HG03565 (cell line): ENCODE measurements around the gene ZNF280D.

Source experiments
- ATAC-seq: cut with Tn5 transposase; IDR thresholded peaks from one replicate; pipeline ENCODE4 v1.9.1; 2021; ENCODE audit warnings: mild to moderate bottlenecking, moderate library complexity; ENCODE audit not compliant: unreplicated experiment

The ZNF280D gene

GRCh38 chr15:56754772-56755370, 21.6 kb upstream of the ZNF280D start:
- ATAC-seq: no peak

GRCh38 chr15:56752986-56753385, 19.7 kb upstream of the ZNF280D start:
- ATAC-seq: no peak

- ATAC-seq: no peak
These were observed 16.7 kb upstream of the ZNF280D start for GRCh38 chr15:56749982-56750381.

- ATAC-seq: no peak
These were observed 11.7 kb upstream of the ZNF280D start for GRCh38 chr15:56744701-56745683.

GRCh38 chr15:56741541-56741940, 8.2 kb upstream of the ZNF280D start:
- no peak for ATAC-seq

GRCh38 chr15:56739964-56740640, 6.8 kb upstream of the ZNF280D start:
- no peak for ATAC-seq

GRCh38 chr15:56739474-56739873, 6.2 kb upstream of the ZNF280D start:
- no peak for ATAC-seq

- ATAC-seq: no peak
These were observed 4.5 kb upstream of the ZNF280D start for GRCh38 chr15:56737791-56738190.

- no peak for ATAC-seq
These were observed 3.8 kb upstream of the ZNF280D start for GRCh38 chr15:56736881-56737707.

GRCh38 chr15:56736308-56736707, 3.0 kb upstream of the ZNF280D start:
- no peak for ATAC-seq

- no peak for ATAC-seq
These were observed 2.3 kb upstream of the ZNF280D start for GRCh38 chr15:56735589-56735988.

- no peak for ATAC-seq
These were observed 815 bp upstream of the ZNF280D start for GRCh38 chr15:56734013-56734635.

GRCh38 chr15:56732886-56733135, 498 bp downstream of the ZNF280D start:
- ATAC-seq: no peak

GRCh38 chr15:56732135-56732885, 999 bp downstream of the ZNF280D start:
- ATAC-seq: no peak

GRCh38 chr15:56731548-56731947, 1.8 kb downstream of the ZNF280D start:
- ATAC-seq: no peak

- ATAC-seq: no peak
These were observed 3.7 kb downstream of the ZNF280D start for GRCh38 chr15:56729561-56729960.

GRCh38 chr15:56725386-56725785, 7.9 kb downstream of the ZNF280D start:
- no peak for ATAC-seq

- ATAC-seq: no peak
These were observed 9.1 kb downstream of the ZNF280D start for GRCh38 chr15:56724232-56724631.

GRCh38 chr15:56723787-56724186, 9.5 kb downstream of the ZNF280D start:
- ATAC-seq: no peak
